ENCODE data around the gene LITAFD.
A peak's percentile ranks its signal among the peaks of the same experiment; 100 is the strongest.

LITAFD gene

DNA sequence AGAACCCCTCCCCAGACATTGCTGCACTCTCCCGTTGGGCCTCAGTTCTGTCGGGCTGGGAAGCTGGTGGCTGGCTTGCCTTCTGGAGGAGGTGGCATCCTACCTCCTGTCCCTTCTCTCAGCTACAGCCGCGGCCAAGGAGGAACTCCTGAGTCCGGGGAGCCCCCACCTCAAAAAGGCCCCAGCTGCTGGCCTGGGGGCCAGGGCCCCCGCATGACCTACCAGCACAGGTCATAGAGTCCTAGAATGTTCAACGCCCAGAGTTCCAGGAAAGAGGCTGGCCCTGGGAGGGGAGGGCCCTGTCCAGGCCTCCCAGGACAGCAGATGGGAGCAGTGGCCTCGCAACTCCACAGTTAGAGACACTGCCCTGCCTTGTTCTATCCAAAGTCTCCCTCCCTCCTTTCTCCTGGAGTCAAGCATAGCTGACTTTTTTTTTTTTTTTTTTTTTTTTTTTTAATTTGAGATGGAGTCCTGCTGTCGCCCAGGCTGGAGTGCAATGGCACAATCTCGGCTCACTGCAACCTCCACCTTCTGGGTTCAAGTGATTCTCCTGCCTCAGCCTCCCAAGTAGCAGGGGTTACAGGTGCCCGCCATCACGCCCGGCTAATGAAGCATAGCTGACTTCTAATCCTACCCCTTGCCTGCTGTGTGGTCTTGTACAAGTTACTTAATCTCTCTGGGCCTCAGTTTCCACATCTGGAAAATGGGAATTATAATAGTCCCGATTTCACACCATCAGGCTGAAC, 20.4 kb upstream of the LITAFD start:
- peak overlapping the region; percentile 31; the same call in 1 of the 2 replicates for H3K27ac ChIP-seq
- H3K9ac ChIP-seq (ENCODE audit: insufficient read length), result no peak overlapping the region
- DNase-seq (ENCODE audit: low read depth, low spot score), result no peak
- H3K36me3 ChIP-seq (ENCODE audit: insufficient read depth, low read length), result peaks cover 72% of the 10 kb centered on the region
- TF ChIP-seq FOXP2 (optimal IDR thresholded peaks at IDR 0.05; ENCODE audit: control extremely low read depth, extremely low read length, insufficient read depth) (no peak), EZH2 (IDR thresholded peaks at IDR 0.05) (no peak), POLR2AphosphoS5 (IDR thresholded peaks at IDR 0.05; ENCODE audit: borderline replicate concordance, low read depth, low read length) (no peak)
- no peaks in the 10 kb centered on the region for H3K9me3 ChIP-seq (ENCODE audit: low read depth, low read length)
- H3K4me3 ChIP-seq, result no peak overlapping the region

DNA sequence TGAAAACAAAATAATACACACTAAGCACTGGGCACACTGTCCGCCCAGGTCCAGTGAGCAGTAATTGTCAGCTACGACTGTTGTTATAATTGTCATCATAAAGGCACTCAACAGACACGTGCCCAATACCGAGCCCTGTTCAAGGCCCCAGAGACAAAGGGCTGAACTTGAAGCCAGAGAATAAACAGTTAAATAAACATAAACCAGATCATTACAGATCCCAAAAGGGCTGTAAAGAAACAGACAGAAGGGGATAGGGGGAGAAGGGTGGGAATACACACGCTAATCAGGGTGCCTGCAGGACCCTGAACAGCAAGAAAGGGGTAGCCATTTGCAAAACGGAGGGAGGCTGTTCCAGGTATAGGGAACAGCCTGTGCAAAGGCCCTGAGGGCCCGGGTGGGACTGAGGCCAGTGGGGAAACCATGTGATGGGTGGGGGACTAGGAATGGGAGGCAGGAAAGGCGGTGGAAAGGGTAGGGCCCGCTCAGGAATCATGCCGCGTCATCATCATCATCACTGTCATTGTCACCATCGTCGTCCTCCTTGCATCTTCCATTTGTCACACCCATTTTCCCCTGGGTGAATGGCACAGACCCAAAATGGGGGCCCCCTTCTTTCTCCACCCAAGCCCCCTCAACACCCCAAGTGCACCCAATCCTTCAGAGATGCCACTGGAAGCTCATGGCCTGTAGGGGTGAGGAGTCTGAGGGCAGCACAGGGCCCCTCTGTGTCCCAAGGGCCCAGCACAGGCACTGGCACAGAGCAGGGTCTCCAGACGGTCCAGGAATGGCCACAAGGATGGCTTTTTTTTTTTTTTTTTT, 19.6 kb upstream of the LITAFD start:
- no peak; the same call in 1 of the 2 replicates for TF ChIP-seq POLR2AphosphoS5 (IDR thresholded peaks at IDR 0.05; ENCODE audit: borderline replicate concordance, low read depth, low read length)
- TF ChIP-seq EZH2 (IDR thresholded peaks at IDR 0.05), result no peak
- TF ChIP-seq FOXP2 (optimal IDR thresholded peaks at IDR 0.05; ENCODE audit: control extremely low read depth, extremely low read length, insufficient read depth), result no peak
- no peaks in the 10 kb centered on the region for H3K9me3 ChIP-seq (ENCODE audit: low read depth, low read length)
- H3K27ac ChIP-seq, result peak overlapping the region; percentile 30

DNA sequence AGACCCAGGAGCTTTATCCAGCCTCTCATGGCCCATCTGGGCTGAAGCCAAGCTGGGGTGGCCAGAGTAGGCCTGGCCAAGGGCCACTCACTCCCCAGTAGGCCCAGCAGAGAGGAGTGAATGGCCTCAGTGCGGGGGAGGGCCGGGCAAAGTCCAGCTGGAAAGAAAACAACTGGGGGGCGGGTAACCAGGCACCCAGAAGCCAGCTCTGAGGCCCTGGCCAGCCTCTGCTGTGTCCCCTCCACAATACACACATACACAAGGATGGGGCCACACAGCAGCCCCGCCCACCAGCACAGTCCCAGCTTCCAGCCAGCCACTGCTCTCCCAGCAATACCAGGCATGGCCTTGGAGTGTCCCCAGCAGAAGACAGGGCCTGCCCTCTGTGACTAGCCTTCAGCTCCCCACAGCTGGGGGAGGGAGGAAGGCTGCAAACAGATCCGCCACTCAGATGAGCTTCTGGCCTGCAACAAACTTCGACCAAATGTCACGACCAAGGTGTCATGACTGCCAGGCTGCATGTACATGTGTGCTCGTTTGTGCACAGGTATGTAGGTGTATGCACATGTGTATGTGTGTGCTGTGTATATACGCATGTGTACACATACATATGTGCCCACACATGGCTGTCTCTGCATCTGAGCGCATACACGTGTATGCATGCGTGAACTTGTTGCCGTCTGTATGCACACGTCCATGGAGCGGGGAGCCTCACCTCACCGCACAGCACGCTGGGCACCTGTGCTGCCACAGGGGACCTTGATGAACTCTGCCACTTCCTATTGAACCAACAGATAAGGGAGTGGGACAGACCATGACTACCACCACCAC, 18.3 kb upstream of the LITAFD start:
- no peak for TF ChIP-seq EZH2 (IDR thresholded peaks at IDR 0.05)
- no peak for TF ChIP-seq FOXP2 (optimal IDR thresholded peaks at IDR 0.05; ENCODE audit: control extremely low read depth, extremely low read length, insufficient read depth)
- no peak for TF ChIP-seq POLR2AphosphoS5 (IDR thresholded peaks at IDR 0.05; ENCODE audit: borderline replicate concordance, low read depth, low read length)
- no peaks in the 10 kb centered on the region for H3K9me3 ChIP-seq (ENCODE audit: low read depth, low read length)
- peaks cover 66% of the 10 kb centered on the region for H3K36me3 ChIP-seq (ENCODE audit: insufficient read depth, low read length)
- peak overlapping the region; percentile 48; the same call in 1 of the 2 replicates for H3K27ac ChIP-seq
- no peak overlapping the region for H3K9ac ChIP-seq (ENCODE audit: insufficient read length)
- 0 out of 2 replicates have a peak overlapping the region, but pooled peaks have one; percentile 15 for H3K4me3 ChIP-seq
- no peak for DNase-seq (ENCODE audit: low read depth, low spot score)

More for the DNA sequence above, 19.6 kb upstream of the LITAFD start:
- H3K36me3 ChIP-seq (ENCODE audit: insufficient read depth, low read length), result peaks cover 73% of the 10 kb centered on the region
- H3K4me3 ChIP-seq, result no peak overlapping the region
- no peak overlapping the region for H3K9ac ChIP-seq (ENCODE audit: insufficient read length)
- DNase-seq (ENCODE audit: low read depth, low spot score), result no peak

GRCh38 chr16:8864480-8865110, 17.6 kb upstream of the LITAFD start:
- Histone ChIP-seq H3K9ac (ENCODE audit: insufficient read length) (no peak overlapping the region), H3K36me3 (ENCODE audit: insufficient read depth, low read length) (peaks cover 59% of the 10 kb centered on the region)

DNA sequence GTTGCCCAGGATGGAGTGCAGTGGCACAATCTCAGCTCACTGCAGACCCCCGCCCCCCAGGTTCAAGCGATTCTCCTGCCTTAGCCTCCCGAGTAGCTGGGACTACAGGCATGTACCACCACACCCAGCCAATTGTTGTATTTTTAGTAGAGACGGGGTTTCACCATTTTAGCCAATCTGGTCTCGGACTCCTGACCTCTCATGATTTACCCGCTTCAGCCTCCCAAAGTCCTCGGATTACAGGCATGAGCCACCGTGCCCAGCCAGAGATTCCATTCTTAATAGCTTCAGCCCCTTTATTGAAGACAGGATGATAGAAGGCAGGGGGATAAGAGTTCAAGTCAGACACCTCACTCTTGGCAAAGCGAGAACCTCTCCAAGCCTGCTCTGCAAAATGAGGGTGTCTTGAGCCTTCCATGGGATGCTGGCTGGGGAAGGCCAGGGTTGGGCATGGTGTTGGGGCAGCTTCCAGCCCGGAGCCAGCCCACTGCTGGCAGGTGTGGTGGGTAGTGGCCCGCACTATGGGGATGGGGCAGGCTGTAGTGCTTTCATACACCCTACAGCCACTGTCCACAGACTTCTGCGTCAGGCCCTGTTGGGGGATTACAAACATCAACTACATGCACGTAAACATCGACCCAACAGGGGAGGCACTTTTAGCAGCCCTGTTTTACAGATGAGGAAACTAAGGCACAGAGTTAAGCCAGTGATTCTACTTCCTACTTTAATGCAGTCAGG, 16.8 kb upstream of the LITAFD start:
- peaks cover 54% of the 10 kb centered on the region for H3K36me3 ChIP-seq (ENCODE audit: insufficient read depth, low read length)
- H3K4me3 ChIP-seq, result peak overlapping the region; percentile 99
- no peak overlapping the region for H3K9ac ChIP-seq (ENCODE audit: insufficient read length)
- no peak for TF ChIP-seq FOXP2 (optimal IDR thresholded peaks at IDR 0.05; ENCODE audit: control extremely low read depth, extremely low read length, insufficient read depth)
- TF ChIP-seq EZH2 (IDR thresholded peaks at IDR 0.05), result no peak
- TF ChIP-seq POLR2AphosphoS5 (IDR thresholded peaks at IDR 0.05; ENCODE audit: borderline replicate concordance, low read depth, low read length), result no peak
- no peaks in the 10 kb centered on the region for H3K9me3 ChIP-seq (ENCODE audit: low read depth, low read length)
- peak overlapping the region; percentile 97; the same call in 1 of the 2 replicates for H3K27ac ChIP-seq
- DNase-seq (ENCODE audit: low read depth, low spot score), result no peak

More at GRCh38 chr16:8864480-8865110, 17.6 kb upstream of the LITAFD start:
- Histone ChIP-seq H3K4me3 (peak overlapping the region; percentile 99), H3K9me3 (ENCODE audit: low read depth, low read length) (no peaks in the 10 kb centered on the region), H3K27ac (peak overlapping the region; percentile 48; the same call in 1 of the 2 replicates)
- no peak for DNase-seq (ENCODE audit: low read depth, low spot score)
- TF ChIP-seq FOXP2 (optimal IDR thresholded peaks at IDR 0.05; ENCODE audit: control extremely low read depth, extremely low read length, insufficient read depth), result no peak
- no peak for TF ChIP-seq POLR2AphosphoS5 (IDR thresholded peaks at IDR 0.05; ENCODE audit: borderline replicate concordance, low read depth, low read length)
- TF ChIP-seq EZH2 (IDR thresholded peaks at IDR 0.05), result no peak

GRCh38 chr16:8866118-8866883, 15.8 kb upstream of the LITAFD start:
- no peak for DNase-seq (ENCODE audit: low read depth, low spot score)
- no peak for TF ChIP-seq POLR2AphosphoS5 (IDR thresholded peaks at IDR 0.05; ENCODE audit: borderline replicate concordance, low read depth, low read length)
- no peak for TF ChIP-seq EZH2 (IDR thresholded peaks at IDR 0.05)
- no peak for TF ChIP-seq FOXP2 (optimal IDR thresholded peaks at IDR 0.05; ENCODE audit: control extremely low read depth, extremely low read length, insufficient read depth)
- Histone ChIP-seq H3K4me3 (peak overlapping the region; percentile 99), H3K9me3 (ENCODE audit: low read depth, low read length) (no peaks in the 10 kb centered on the region), H3K27ac (peak overlapping the region; percentile 97; the same call in 1 of the 2 replicates), H3K9ac (ENCODE audit: insufficient read length) (peak overlapping the region; percentile 96), H3K36me3 (ENCODE audit: insufficient read depth, low read length) (peaks cover 50% of the 10 kb centered on the region)
